GM12801 (cell line): ENCODE results near the gene PRDM15.

ENCODE experiments used
- CTCF ChIP-seq: IDR thresholded peaks from one replicate; pipeline ENCODE4 v1.5.1; 2011; ENCODE audit warnings: control low read depth; ENCODE audit not compliant: insufficient read length; ENCODE audit errors: extremely low read depth

The PRDM15 gene

GRCh38 chr21:41799763-41800162 is 79.4 kb downstream of the PRDM15 start:
- TF ChIP-seq CTCF, result no peak

DNA sequence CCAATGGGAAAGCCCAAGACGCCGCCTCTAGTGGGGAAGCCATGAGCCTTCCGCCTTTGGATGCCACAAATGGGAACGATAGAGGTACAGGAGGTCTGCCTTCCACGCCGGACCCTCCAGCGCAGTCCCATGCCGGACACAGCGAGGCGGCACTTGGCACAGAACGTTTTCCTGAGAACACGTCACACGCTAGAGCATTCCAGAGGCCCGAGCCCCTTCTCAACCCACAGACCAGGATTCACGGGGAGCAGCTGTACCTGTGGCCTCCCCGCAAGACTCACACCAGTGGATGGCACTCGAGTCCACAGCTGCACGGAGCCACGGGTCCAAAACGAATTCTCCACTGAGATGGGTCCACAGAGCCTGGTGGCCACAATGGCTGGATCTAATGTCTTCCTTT is 80.8 kb downstream of the PRDM15 start:
- TF ChIP-seq CTCF, result no peak

DNA sequence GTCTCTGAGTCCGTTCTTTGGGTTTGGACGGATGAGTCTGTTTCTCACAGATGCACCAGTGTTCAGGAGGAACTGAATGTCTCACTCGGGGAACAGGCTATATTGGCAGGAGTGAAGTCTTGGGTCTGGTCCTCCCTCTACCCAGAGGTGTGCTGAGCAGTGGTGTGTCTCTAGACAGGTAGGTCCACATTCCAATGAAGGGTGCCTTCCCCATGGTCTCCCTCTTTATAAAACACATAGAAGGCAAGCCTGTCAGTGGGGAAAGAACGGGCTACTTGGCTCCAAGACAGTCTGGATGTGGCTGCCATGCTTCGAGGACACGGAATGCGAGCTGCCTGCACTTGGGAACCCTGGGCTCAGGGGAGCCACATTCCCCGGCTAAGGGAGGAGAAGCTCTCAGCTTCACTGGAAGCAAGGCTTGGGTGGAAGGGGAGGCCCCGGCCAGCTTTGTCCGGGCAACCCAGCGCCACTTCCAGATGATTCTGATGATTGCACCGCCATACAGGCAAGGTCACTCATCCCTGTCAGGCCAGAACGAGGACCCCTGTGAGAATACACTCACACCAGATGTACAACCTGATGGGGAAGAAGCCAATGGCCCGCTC is 82.6 kb downstream of the PRDM15 start:
- no peak for TF ChIP-seq CTCF

DNA sequence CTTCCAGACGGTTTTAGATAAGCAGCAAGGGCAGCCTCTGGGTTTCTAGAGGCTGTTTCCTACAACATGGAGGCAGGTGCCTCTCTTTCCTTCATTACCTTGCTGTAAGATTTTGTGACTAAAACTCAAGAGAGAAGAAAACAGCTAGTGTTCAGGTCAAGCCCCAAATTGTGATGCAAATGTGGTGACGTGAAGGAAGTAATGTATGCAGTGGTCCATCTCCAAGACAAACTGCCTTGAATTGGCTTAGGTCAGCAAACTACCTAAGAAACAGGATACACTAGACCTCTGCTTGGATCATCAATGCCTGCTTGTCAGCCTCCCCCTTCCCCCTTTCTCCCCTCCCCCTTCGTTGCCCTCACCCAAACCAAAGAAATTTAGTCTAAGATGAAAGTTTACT is 83.4 kb downstream of the PRDM15 start:
- TF ChIP-seq CTCF, result no peak

DNA sequence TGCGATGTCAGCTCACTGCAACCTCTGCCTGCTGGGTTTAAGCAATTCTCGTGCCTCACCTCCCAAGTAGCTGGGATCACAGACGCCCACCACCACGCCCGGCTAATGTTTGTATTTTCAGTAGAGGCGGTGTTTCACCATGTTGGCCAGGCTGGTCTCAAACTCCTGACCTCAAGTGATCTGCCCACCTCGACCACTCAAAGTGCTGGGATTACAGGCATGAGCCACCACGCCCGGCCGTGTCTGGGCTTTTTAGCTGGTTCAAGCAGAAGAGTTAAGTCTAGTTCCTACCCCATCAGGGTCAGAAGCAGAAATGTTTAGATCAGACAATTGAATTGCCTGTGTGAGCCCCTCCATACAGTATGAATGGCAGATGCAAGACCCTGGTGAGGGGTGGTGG is 84.5 kb downstream of the PRDM15 start:
- TF ChIP-seq CTCF, result no peak

DNA sequence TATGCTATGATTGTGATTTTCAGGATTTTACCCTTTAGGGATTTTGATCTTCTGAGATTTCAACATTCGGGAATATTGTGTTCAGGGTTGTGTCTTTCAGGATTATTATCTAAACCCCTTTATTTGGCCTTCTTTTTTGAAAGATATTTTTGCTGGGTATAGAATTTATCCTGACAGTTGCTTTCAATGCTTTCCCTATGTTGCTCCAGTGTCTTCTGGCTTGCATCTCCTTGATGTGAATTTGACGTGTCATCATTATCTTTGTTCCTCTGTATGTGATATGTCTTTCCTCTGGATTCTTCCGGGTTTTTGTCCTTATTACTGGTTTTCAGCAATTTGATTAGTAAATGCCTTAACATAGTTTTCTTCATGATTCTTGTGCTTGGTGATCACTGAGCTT is 86.4 kb downstream of the PRDM15 start:
- TF ChIP-seq CTCF, result no peak

DNA sequence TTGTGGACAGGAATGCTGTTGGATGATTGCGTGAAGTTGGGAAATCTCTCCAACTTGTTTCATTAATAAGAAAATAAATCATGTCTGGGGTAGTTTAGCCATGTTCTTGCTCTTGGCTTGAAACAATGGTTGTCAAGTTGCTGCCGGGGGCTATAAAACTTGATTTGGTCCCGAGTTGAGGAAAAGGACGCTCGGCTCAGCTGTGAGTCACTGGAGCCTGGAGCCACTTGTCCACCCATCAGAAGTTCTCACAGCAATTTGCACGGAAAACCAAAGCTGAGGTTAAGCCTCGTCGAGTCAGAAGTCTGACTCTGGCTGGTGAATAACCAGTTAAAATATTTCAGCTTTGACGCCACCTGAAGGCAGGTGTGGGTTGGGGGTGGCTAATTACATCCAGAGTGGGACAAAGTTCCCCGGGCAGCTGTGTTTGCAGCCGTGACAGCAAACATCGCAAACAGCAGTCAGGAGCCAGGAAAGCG is 92.6 kb downstream of the PRDM15 start:
- no peak for TF ChIP-seq CTCF
